ENCODE measurements around the gene CRYBG1.

DNA sequence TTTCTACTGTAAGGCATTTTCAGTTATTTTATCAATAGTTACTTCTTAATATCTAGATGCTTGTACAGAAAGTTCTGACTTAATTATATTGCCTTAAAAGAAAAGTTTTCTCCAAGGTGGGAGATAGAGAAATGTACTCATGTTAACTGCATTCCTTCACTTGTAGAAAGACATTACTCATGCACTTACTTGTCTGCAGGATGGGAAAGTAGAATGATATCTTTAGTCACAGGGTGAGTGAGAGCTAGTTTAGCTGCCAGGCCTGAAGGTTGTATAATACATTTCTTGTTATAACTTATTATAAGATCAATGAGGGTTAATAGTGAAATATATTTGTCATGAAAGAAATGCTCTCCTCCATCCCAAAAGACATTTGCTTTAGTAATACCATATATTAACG is 92.1 kb downstream of the CRYBG1 start:
- TF ChIP-seq, protein P1, sequence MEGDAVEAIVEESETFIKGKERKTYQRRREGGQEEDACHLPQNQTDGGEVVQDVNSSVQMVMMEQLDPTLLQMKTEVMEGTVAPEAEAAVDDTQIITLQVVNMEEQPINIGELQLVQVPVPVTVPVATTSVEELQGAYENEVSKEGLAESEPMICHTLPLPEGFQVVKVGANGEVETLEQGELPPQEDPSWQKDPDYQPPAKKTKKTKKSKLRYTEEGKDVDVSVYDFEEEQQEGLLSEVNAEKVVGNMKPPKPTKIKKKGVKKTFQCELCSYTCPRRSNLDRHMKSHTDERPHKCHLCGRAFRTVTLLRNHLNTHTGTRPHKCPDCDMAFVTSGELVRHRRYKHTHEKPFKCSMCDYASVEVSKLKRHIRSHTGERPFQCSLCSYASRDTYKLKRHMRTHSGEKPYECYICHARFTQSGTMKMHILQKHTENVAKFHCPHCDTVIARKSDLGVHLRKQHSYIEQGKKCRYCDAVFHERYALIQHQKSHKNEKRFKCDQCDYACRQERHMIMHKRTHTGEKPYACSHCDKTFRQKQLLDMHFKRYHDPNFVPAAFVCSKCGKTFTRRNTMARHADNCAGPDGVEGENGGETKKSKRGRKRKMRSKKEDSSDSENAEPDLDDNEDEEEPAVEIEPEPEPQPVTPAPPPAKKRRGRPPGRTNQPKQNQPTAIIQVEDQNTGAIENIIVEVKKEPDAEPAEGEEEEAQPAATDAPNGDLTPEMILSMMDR (conservative IDR thresholded peaks at IDR 0.05; ENCODE audit: low read length): no peak
- no peak for TF ChIP-seq EZH2phosphoT487 (IDR thresholded peaks at IDR 0.05; ENCODE audit: borderline replicate concordance)

All from Loucy (cell line).